Raji (cell line): ENCODE data around the gene FAM83C.

Experiments
- POLR2A ChIP-seq: IDR thresholded peaks from 2 replicates; pipeline ENCODE4 v1.6.1; 2011; ENCODE audit warnings: low read depth, low read length, control low read depth; ENCODE audit not compliant: insufficient read depth

FAM83C gene

GRCh38 chr20:35291654-35292503 is at the start of gene FAM83C:
Gene FAM83C (minus strand): TSS chr20:35292425. CDS start chr20:35292304, 121 bp downstream.
- no peak for TF ChIP-seq POLR2A

DNA sequence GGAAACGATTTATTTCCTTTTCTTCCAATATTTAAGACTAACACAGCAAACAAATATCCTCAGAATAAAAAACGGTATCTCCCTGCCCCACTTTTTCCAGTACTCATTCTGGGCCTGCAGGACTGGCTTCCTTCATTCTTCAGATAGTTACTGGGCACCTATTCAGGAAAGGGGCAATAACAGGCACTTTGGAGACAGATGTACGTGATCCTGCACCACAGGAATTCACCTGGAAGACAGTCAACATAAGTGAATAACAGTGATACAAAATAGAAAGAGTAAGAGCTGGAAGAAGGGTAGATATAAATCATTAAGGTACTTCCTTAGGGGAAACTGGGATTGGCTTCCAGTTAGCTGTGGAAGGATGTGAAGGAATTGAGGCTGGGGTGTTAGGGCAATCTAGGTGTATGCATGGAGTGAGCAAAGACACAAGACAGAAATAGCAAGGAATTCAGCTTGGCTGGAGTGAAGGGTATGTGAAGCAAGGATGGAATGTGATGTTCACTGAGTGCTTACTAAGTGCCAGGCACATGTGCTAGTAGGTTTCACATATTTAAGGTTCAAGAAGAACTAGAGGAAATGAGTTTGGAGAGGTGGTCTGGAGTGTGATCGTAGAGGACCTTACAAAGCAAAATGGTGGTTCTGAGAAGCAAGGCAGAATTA is 49.3 kb upstream of the FAM83C start:
- no peak for TF ChIP-seq POLR2A

GRCh38 chr20:35340436-35340835 is 48.2 kb upstream of the FAM83C start:
- no peak for TF ChIP-seq POLR2A

- TF ChIP-seq POLR2A, result no peak
These were observed 47.4 kb upstream of the FAM83C start for GRCh38 chr20:35339636-35340035.

DNA sequence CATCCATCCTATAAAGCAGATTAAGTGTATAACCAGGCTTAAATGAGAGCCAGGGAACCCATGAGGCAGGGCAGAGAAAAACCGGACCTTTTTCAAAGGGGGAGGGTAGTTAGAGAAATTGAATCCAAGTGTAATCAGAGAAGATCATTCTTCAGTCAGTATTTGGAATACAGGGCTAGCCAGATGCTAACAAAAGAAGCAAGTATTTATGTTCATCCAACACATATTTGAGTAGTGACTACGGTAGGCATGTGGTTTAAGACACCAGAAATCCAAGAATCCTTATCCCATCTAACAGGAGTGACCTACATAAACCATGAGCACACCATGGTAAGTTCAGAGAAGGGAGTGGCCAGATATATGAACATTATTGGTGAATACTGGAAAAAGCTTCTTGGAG is 46.8 kb upstream of the FAM83C start:
- no peak for TF ChIP-seq POLR2A

GRCh38 chr20:35334311-35335101 is 42.3 kb upstream of the FAM83C start:
- no peak for TF ChIP-seq POLR2A

GRCh38 chr20:35333606-35334005 is 41.4 kb upstream of the FAM83C start:
- TF ChIP-seq POLR2A, result no peak

GRCh38 chr20:35332540-35333200 is 40.4 kb upstream of the FAM83C start:
- TF ChIP-seq POLR2A, result no peak

DNA sequence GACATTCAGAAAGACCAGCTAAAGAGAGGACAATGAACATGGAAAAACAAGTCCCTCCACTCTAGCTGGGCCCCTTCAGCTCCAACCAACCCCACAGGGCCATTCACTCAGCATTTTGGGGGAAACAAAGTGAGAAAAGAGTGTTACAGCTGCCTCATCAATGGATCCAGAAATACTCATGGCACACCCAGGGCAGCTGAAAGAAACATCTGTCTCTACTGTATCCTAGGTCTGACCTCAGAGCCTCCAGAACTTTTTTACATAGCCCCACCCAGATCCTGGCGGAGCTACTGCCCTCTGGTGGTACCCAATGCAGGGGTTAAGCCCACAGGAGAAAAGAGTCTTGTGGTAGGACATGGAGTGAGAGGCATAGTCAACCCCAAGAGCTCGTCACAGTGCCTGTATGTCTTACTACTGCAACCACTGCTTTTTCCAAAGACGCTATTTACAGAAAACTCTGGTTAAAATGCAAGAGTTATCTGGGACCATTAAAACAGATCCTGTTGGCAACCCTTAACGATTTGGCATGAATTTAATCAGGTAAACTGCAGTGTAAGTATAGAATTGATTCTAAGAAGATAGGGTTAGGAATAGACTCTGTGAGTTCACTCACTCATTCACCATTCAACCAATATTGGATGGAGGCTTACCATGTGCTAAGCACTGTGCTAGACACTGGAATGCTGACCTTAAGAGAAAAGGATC is 37.4 kb upstream of the FAM83C start:
- no peak for TF ChIP-seq POLR2A

- no peak for TF ChIP-seq POLR2A
These were observed 36.5 kb upstream of the FAM83C start for GRCh38 chr20:35328689-35329088.

- TF ChIP-seq POLR2A, result no peak
These were observed 36.0 kb upstream of the FAM83C start for GRCh38 chr20:35328095-35328685.

- no peak for TF ChIP-seq POLR2A
These were observed 35.1 kb upstream of the FAM83C start for GRCh38 chr20:35327074-35327976.

GRCh38 chr20:35326740-35327073 is 34.5 kb upstream of the FAM83C start:
- TF ChIP-seq POLR2A, result no peak
